ENCODE measurements around the gene FNDC8. TPM values are rescaled to one million over a fixed set of nuclear protein-coding genes. Genes with fewer than 3 reads are reported as not detected.
"Not testable (repeated sequence)": the region's sequence is repeated elsewhere in the genome, so short reads cannot be mapped to it uniquely, and the experiment has no call there.

FNDC8 gene
- total RNA-seq, 1 donor = not detected

GRCh38 chr17:35086931-35087573, 34.4 kb upstream of the FNDC8 start:
- no peak for TF ChIP-seq CTCF (IDR thresholded peaks at IDR 0.05; ENCODE audit: insufficient read depth, low read length)
- no peak for DNase-seq (ENCODE audit: low read depth)
- no peak overlapping the region for H3K4me3 ChIP-seq (ENCODE audit: low read depth, low read length)

GRCh38 chr17:35087731-35088355, 33.6 kb upstream of the FNDC8 start:
- no peak for DNase-seq (ENCODE audit: low read depth)
- TF ChIP-seq CTCF (IDR thresholded peaks at IDR 0.05; ENCODE audit: insufficient read depth, low read length) = no peak

GRCh38 chr17:35088356-35088880, 33.0 kb upstream of the FNDC8 start:
- peak; percentile 13 for TF ChIP-seq CTCF (IDR thresholded peaks at IDR 0.05; ENCODE audit: insufficient read depth, low read length)
- DNase-seq (ENCODE audit: low read depth) = peak; percentile 49
- H3K4me3 ChIP-seq (ENCODE audit: low read depth, low read length) = peak overlapping the region; percentile 76

More at GRCh38 chr17:35087731-35088355, 33.6 kb upstream of the FNDC8 start:
- peak overlapping the region; percentile 76 for H3K4me3 ChIP-seq (ENCODE audit: low read depth, low read length)

- H3K4me3 ChIP-seq (ENCODE audit: low read depth, low read length) = peak overlapping the region; percentile 76
- peak; percentile 71 for DNase-seq (ENCODE audit: low read depth)
- TF ChIP-seq CTCF (IDR thresholded peaks at IDR 0.05; ENCODE audit: insufficient read depth, low read length) = peak; percentile 55
Observed at GRCh38 chr17:35088881-35089585, 32.4 kb upstream of the FNDC8 start.

GRCh38 chr17:35089586-35090296, 31.7 kb upstream of the FNDC8 start:
- TF ChIP-seq CTCF (IDR thresholded peaks at IDR 0.05; ENCODE audit: insufficient read depth, low read length) = peak; percentile 22
- peak overlapping the region; percentile 53 for H3K4me3 ChIP-seq (ENCODE audit: low read depth, low read length)
- no peak for DNase-seq (ENCODE audit: low read depth)

- not testable (repeated sequence) for H3K4me3 ChIP-seq (ENCODE audit: low read depth, low read length); DNase-seq (ENCODE audit: low read depth)
Observed at GRCh38 chr17:35090707-35091106, 30.7 kb upstream of the FNDC8 start.

All from fibroblast of the aortic adventitia (primary cell).